Astrocyte (in vitro differentiated cells and primary cell): ENCODE results near the gene ALOX12B. TPM values are rescaled to one million over a fixed set of nuclear protein-coding genes. Genes with fewer than 3 reads are reported as not detected.
A peak's percentile ranks its signal among the peaks of the same experiment; 100 is the strongest.

Experiments used
- DNase-seq: peaks from one replicate; pipeline ENCODE4 v3.0.0-alpha.2; 2010; ENCODE audit warnings: low read depth
- FAIRE-seq: peaks from 2 replicates; lab custom pipeline; 2011; peaks lifted over from hg19 to GRCh38; lab: Jason Lieb, UNC
- H2AFZ ChIP-seq: 2 replicates; pipeline ENCODE4 v1.6.0; 2012; ENCODE audit warnings: low read depth, low read length, inconsistent platforms
- H3K27ac ChIP-seq: 2 replicates; pipeline ENCODE4 v1.5.1; 2011; ENCODE audit warnings: low read depth, low read length, inconsistent platforms
- H3K27me3 ChIP-seq: 2 replicates; pipeline ENCODE4 v1.6.0; 2011; ENCODE audit warnings: low read length, inconsistent platforms; ENCODE audit not compliant: insufficient read depth
- H3K36me3 ChIP-seq: 2 replicates; pipeline ENCODE4 v1.5.1; 2011; ENCODE audit warnings: low read length, inconsistent platforms; ENCODE audit not compliant: insufficient read depth
- H3K4me1 ChIP-seq: 2 replicates; pipeline ENCODE4 v1.5.1; 2011; ENCODE audit warnings: low read length, inconsistent platforms; ENCODE audit not compliant: insufficient read depth
- H3K4me2 ChIP-seq: 2 replicates; pipeline ENCODE4 v1.6.0; 2012; ENCODE audit warnings: low read length, inconsistent platforms
- H3K4me3 ChIP-seq: 2 replicates; pipeline ENCODE4 v1.5.1; 2011; ENCODE audit warnings: low read depth, mild to moderate bottlenecking, low read length, inconsistent platforms; ENCODE audit not compliant: insufficient read depth
- H3K79me2 ChIP-seq: 2 replicates; pipeline ENCODE4 v1.6.0; 2012; ENCODE audit warnings: mild to moderate bottlenecking, low read length, inconsistent platforms; ENCODE audit not compliant: insufficient read depth
- H3K9ac ChIP-seq: 2 replicates; pipeline ENCODE4 v1.6.0; 2012; ENCODE audit warnings: mild to moderate bottlenecking, low read length, inconsistent platforms
- H3K9me3 ChIP-seq: 2 replicates; pipeline ENCODE4 v1.5.1; 2012; ENCODE audit warnings: low read depth, mild to moderate bottlenecking, low read length, inconsistent platforms; ENCODE audit not compliant: insufficient read depth
- H4K20me1 ChIP-seq: 2 replicates; pipeline ENCODE4 v1.6.0; 2012; ENCODE audit warnings: low read length, inconsistent platforms; ENCODE audit not compliant: insufficient read depth
- H3K27ac Mint-ChIP-seq: one replicate; pipeline ENCODE4 v1.8.0; 2021; ENCODE audit warnings: mild to moderate bottlenecking, mixed read lengths; ENCODE audit not compliant: unreplicated experiment
- H3K27me3 Mint-ChIP-seq: one replicate; pipeline ENCODE4 v1.8.0; 2021; ENCODE audit warnings: low read depth, mixed read lengths; ENCODE audit not compliant: unreplicated experiment
- H3K36me3 Mint-ChIP-seq: one replicate; pipeline ENCODE4 v1.8.0; 2021; ENCODE audit warnings: low read depth, mixed read lengths; ENCODE audit not compliant: unreplicated experiment
- H3K4me1 Mint-ChIP-seq: one replicate; pipeline ENCODE4 v1.8.0; 2021; ENCODE audit warnings: low read depth, mixed read lengths; ENCODE audit not compliant: unreplicated experiment
- H3K4me3 Mint-ChIP-seq: one replicate; pipeline ENCODE4 v1.8.0; 2021; ENCODE audit warnings: mild to moderate bottlenecking, moderate library complexity, mixed read lengths; ENCODE audit not compliant: unreplicated experiment
- H3K9me3 Mint-ChIP-seq: one replicate; pipeline ENCODE4 v1.8.0; 2021; ENCODE audit warnings: mild to moderate bottlenecking, mixed read lengths; ENCODE audit not compliant: unreplicated experiment
- CTCF ChIP-seq: IDR thresholded peaks from 2 replicates; pipeline ENCODE4 v1.5.1; 2011; ENCODE audit warnings: low read depth, mild to moderate bottlenecking, inconsistent platforms, low read length, moderate library complexity; ENCODE audit not compliant: insufficient read depth
- EZH2 ChIP-seq: IDR thresholded peaks from 2 replicates; pipeline ENCODE4 v1.6.1; 2012; ENCODE audit warnings: mild to moderate bottlenecking, low read length, inconsistent platforms; ENCODE audit not compliant: insufficient read depth
- total RNA-seq: library from RNA; stranded (reverse); gene quantifications from 2 replicates; pipeline ENCODE4 v1.2.1, GENCODE V29; 2021

ALOX12B gene
- total RNA-seq, 1 donor from 2014 or later: not detected

GRCh38 chr17:8105957-8106398 lies 18.5 kb upstream of the ALOX12B start:
- peaks cover 6% of the 10 kb centered on the region for H3K9me3 Mint-ChIP-seq
- H3K27ac ChIP-seq: no peak overlapping the region
- TF ChIP-seq CTCF (no peak), EZH2 (no peak)
- no peak overlapping the region for H3K4me3 Mint-ChIP-seq
- no peak overlapping the region for H3K4me2 ChIP-seq
- H3K36me3 ChIP-seq: no peaks in the 10 kb centered on the region
- H3K4me1 ChIP-seq: peaks cover 6% of the 10 kb centered on the region
- no peak overlapping the region for H3K4me3 ChIP-seq
- DNase-seq (no peak), FAIRE-seq (no peak)
- peaks cover 21% of the 10 kb centered on the region for H3K27me3 ChIP-seq
- no peaks in the 10 kb centered on the region for H3K36me3 Mint-ChIP-seq
- peak overlapping the region; percentile 89 for H3K27ac Mint-ChIP-seq
- no peaks in the 10 kb centered on the region for H3K79me2 ChIP-seq
- no peaks in the 10 kb centered on the region for H4K20me1 ChIP-seq
- no peak overlapping the region for H2AFZ ChIP-seq
- no peak overlapping the region for H3K9ac ChIP-seq
- peaks cover 50% of the 10 kb centered on the region for H3K27me3 Mint-ChIP-seq
- H3K9me3 ChIP-seq: no peaks in the 10 kb centered on the region
- peaks cover 4% of the 10 kb centered on the region for H3K4me1 Mint-ChIP-seq

- Mint-ChIP-seq H3K9me3 (peaks cover 6% of the 10 kb centered on the region), H3K4me3 (no peak overlapping the region), H3K27ac (no peak overlapping the region), H3K27me3 (peaks cover 44% of the 10 kb centered on the region), H3K36me3 (no peaks in the 10 kb centered on the region), H3K4me1 (peaks cover 4% of the 10 kb centered on the region)
- Histone ChIP-seq H4K20me1 (no peaks in the 10 kb centered on the region), H3K27me3 (peaks cover 14% of the 10 kb centered on the region), H3K79me2 (no peaks in the 10 kb centered on the region), H3K36me3 (no peaks in the 10 kb centered on the region), H3K4me3 (no peak overlapping the region), H3K9me3 (no peaks in the 10 kb centered on the region), H3K9ac (no peak overlapping the region), H3K4me1 (peaks cover under 1% of the 10 kb centered on the region), H3K4me2 (no peak overlapping the region), H3K27ac (no peak overlapping the region), H2AFZ (no peak overlapping the region)
- TF ChIP-seq EZH2 (no peak), CTCF (no peak)
- FAIRE-seq (no peak), DNase-seq (no peak)
Observed at GRCh38 chr17:8104911-8105310, 17.4 kb upstream of the ALOX12B start.

- H3K9me3 ChIP-seq: no peaks in the 10 kb centered on the region
- FAIRE-seq (no peak), DNase-seq (no peak)
Observed at GRCh38 chr17:8103549-8103948, 16.0 kb upstream of the ALOX12B start.

More at GRCh38 chr17:8103549-8103948, 16.0 kb upstream of the ALOX12B start:
- Histone ChIP-seq H3K4me3 (no peak overlapping the region), H3K9ac (no peak overlapping the region), H2AFZ (no peak overlapping the region), H3K79me2 (no peaks in the 10 kb centered on the region), H3K4me2 (no peak overlapping the region), H3K36me3 (no peaks in the 10 kb centered on the region), H3K27me3 (peaks cover 12% of the 10 kb centered on the region), H4K20me1 (no peaks in the 10 kb centered on the region), H3K4me1 (no peaks in the 10 kb centered on the region), H3K27ac (no peak overlapping the region)
- H3K4me3 Mint-ChIP-seq: peak overlapping the region; percentile 52
- H3K36me3 Mint-ChIP-seq: no peaks in the 10 kb centered on the region
- no peak overlapping the region for H3K27ac Mint-ChIP-seq
- peaks cover 6% of the 10 kb centered on the region for H3K9me3 Mint-ChIP-seq
- peaks cover 34% of the 10 kb centered on the region for H3K27me3 Mint-ChIP-seq
- peaks cover 4% of the 10 kb centered on the region for H3K4me1 Mint-ChIP-seq
- TF ChIP-seq EZH2 (no peak), CTCF (no peak)
